Measurements from ENCODE around the gene MMP11.

DNA sequence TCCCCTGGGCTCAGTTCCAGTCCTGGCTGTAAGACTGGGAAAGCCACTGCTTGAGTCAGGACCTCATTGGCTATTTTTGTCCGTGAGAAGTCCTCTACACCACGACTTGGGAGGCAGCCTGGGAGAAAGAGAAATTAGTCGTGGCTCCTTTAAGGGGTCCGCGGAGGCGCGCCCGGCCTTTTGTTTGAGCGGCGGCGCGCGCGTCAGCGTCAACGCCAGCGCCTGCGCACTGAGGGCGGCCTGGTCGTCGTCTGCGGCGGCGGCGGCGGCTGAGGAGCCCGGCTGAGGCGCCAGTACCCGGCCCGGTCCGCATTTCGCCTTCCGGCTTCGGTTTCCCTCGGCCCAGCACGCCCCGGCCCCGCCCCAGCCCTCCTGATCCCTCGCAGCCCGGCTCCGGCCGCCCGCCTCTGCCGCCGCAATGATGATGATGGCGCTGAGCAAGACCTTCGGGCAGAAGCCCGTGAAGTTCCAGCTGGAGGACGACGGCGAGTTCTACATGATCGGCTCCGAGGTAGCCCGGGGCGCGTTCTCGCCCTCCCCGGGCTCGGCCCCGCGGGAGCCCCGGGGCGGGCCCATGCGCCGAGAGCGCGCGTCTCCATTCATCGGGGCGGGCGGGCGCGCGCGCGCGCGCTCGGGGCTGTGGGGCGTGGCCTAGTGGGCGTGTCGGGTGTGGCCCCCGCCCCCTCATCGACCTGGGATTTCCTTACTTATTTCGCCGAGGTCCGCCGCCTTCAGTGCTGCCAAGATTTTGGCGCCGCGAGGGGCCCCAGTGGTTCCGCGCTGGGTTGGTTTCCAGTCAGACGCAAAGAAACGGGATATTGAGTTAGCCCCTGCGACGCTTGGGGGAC is 14.3 kb downstream of the MMP11 start, which contains the start of gene SMARCB1:
- TF ChIP-seq, protein P1, sequence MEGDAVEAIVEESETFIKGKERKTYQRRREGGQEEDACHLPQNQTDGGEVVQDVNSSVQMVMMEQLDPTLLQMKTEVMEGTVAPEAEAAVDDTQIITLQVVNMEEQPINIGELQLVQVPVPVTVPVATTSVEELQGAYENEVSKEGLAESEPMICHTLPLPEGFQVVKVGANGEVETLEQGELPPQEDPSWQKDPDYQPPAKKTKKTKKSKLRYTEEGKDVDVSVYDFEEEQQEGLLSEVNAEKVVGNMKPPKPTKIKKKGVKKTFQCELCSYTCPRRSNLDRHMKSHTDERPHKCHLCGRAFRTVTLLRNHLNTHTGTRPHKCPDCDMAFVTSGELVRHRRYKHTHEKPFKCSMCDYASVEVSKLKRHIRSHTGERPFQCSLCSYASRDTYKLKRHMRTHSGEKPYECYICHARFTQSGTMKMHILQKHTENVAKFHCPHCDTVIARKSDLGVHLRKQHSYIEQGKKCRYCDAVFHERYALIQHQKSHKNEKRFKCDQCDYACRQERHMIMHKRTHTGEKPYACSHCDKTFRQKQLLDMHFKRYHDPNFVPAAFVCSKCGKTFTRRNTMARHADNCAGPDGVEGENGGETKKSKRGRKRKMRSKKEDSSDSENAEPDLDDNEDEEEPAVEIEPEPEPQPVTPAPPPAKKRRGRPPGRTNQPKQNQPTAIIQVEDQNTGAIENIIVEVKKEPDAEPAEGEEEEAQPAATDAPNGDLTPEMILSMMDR (IDR thresholded peaks at IDR 0.05; ENCODE audit: low read depth, low read length) = no peak
- no peak for TF ChIP-seq EZH2phosphoT487 (IDR thresholded peaks at IDR 0.05; ENCODE audit: low read depth)
